Head of caudate nucleus (tissue), 42 donors: Measurements from ENCODE around the gene HTR5A.
"Not testable (repeated sequence)": the region's sequence is repeated elsewhere in the genome, so short reads cannot be mapped to it uniquely, and the experiment has no call there.

Source experiments
- DNase-seq, 42 donors: peaks; one replicate each; pipeline versions ENCODE4 v3.0.0 to v3.0.0-alpha.2; 2020 to 2021; ENCODE audit warnings: mixed read lengths in 7 of 42
- intact Hi-C: fragments of 100-400 bp; cut with DNase I; formaldehyde crosslinking; loops from one replicate; pipeline ENCODE4 v1.15.0; 2022

Gene HTR5A

DNA sequence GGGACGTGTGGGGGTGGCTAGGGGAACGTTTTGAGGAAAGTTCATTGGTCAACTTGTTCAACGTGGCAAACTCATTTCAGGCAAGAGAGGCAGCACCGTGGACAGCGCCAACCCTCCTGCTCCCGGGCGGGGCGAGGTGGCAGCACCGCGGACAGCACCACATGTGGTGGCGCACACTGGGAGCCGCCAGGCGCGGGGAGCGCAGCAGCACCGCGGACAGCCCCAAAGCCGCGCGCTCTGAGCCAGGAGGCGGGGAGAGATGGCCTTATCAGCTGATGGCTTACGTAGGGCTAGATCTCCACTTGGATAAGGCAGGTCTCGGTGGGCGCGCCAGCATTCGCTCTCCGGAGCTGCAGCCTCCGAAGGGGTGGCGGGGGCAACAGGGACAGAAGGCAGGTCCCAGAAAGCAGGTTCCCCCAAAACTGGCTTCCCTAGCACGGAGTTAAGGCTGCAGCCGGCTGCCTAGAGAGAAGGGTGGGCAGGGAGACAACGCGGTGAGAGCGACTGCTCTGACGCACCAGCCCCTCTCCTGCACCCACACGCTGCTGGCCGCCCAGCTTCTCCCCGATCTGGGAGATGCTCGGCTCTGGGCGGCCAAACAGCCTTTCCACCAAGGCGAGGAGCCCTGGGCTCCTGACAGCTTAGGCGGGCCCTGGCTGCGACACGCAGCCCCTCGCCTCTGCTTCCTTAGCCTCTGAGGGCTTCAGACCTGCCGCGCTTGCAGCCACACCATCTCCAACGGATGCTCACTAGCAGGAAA, at the start of gene HTR5A:
TSS of gene HTR5A (plus strand) at position 333 of the 760 bp plus-strand sequence. CDS start 576 bp downstream, outside the sequence.
- peak; percentile 29 to 84 (median 70) for DNase-seq
- intact Hi-C loops, result no loop called here

DNA sequence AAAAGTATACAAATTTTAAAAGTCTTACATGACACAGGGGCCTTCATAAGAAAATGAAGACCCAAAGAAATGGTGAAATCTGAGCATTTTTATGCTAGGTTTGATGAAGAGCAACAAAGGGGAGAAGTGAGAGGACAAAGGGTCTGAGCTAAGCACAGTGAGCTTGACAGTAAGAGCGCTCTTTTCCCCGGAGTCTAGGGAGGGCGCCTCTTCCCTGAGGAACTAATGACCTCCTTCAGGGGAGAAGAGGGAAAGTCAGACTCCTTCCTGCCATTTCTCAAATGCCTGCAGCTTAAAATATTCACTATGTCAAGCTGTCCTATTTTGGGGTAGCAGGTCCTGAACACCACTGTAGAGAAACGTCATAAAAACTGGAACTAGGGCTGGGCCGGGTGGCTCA, 49.1 kb upstream of the HTR5A start:
- DNase-seq, result no peak
- intact Hi-C loops, result no loop called here

DNA sequence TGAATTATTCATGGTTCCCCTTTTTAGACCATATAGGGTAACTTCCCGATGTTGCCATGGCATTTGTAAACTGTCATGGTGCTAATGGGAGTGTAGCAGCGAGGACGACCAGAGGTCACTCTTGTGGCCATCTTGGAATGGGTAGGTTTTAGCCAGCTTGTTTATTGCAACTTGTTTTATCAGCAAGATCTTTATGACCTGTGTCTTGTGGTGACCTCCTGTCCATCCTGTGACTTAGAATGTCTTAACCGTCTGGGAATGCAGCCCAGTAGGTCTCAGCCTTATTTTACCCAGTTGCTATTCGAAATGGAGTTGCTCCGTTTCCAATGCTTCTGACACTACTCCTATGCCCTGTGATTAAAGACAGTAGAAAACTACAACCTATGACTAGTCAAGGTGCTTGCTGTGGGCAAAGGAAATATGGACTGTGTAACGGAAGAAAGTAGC, 48.4 kb upstream of the HTR5A start:
- intact Hi-C loops, result no loop called here
- DNase-seq, result no peak

DNA sequence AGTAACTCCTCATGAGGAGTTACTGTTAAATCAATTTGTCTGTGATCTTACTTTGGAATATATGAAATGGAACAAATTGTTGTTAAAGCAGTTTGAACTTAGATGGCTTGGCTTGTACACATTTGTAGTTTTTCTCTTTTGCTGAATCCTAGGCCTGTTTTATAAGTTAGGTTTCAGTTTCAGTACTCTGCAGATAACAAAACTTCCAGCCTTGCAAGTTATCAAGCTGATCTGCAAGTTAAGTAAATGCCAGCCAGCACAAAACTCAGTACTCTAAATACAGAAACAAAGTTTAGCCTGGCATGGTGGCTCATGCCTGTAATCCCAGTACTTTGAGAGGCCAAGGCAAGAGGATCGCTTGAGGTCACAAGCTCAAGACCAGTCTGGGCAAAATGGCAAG, 42.2 kb upstream of the HTR5A start:
- intact Hi-C loops, result no loop called here
- no peak for DNase-seq

DNA sequence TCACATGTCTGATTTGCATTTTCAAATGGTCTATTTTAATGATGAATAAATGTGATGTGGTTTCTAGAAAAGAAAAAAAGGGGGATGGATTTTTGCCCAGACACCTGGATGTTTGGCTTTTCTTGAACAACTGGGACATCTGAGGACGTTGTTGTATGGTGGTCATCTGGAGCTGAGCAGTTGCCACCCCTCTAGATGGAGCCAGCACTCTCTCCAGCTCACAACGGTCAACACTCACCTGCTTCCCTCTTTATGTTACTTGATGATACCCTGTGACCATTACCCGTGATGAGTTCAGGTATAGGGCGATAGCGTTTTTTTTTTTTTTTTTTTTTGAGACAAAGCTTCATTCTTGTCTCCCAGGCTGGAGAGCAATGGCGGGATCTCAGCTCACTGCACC, 37.1 kb upstream of the HTR5A start:
- no peak for DNase-seq
- intact Hi-C loops, result no loop called here

DNA sequence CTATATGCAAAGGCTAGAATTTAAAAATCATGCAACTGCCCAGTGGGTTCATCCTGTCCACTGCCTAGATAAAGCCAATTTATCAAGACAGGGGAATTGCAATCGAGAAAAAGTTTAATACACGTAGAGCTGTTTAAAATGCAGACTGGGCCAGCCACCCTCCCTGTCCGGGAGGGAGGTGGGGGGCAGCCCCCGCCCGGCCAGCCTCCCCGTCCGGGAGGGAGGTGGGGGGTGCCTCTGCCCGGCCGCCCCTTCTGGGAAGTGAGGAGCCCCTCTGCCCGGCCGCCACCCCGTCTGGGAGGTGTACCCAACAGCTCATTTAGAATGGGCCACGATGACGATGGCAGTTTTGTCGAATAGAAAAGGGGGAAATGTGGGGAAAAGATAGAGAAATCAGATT, 35.6 kb upstream of the HTR5A start:
- DNase-seq, intact Hi-C loops: not testable (repeated sequence)

DNA sequence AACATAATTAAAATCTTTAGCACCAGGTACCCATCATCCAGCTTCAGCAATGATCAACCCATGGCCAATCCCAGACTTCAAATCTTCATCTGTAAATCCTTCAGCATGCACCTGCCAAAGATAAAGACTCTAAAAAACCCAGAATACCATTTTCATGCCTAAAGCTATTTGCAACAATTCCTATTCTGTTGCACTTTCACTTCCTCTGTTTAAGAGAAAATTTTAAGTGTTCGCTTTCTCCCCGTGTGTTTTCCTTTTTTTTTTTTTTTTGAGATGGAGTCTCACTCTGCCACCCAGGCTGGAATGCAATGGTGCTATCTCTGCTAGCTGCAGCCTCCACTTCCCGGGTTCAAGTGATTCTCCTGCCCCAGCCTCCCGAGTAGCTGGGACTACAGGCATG, 31.8 kb upstream of the HTR5A start:
- intact Hi-C loops, result no loop called here
- no peak for DNase-seq

DNA sequence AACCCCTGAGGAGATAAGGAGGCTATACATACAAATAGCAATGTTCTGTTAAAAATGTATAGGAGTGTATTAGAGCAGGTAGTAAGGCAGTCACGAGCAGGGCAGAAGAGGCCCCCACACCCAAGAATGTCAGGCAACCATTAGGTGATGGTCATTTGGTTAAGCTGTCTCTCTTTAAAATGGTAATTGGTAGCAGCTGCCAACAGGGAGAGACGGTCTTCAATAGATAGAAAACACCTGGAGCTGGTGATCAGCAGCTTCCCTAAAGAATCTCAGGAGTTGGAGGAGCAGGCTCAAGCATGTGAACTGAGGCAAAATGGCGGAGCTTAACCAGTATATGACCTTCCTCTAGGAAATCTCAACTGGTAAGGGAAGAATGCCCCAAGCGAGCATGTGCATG, 26.4 kb upstream of the HTR5A start:
- intact Hi-C loops, result no loop called here
- DNase-seq, result no peak

DNA sequence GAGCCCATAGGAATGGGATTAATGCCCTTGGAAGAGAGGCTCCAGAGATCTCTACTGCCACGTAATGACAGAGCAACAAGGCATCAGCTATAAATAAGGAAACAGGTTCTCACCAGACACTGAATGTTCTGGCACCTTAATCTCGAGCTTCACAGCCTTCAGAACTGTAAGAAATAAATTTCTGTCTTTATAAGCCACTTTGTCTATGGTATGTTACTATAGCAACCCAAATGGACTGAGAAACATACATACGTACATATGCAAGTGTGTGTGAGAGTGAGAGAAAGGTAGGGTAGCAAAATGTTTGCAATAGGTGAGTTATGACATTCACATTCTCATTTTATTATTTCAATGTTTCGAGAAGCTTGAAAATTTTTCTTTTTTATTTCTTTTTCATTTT, 22.1 kb upstream of the HTR5A start:
- intact Hi-C loops, result no loop called here
- no peak for DNase-seq

DNA sequence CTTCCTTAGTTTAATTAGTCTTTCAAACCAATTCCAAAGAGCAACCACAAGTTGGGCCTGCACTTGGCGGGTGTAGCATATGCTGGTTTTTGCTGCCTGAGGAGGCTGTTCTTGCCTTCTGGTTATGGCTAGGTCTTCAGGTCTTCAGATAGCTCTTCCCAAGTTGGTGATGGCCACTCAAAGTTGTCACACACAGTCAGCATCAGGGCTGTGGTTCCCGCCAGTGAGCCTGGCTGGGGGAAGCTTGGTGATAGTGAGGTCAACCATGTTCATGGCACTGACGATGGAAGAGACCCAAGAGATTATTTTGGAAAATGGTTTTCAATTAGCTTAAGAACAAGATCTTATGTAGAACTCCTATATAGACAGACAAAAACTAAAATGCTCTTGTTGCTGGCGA, 18.8 kb upstream of the HTR5A start:
- no peak for DNase-seq
- intact Hi-C loops, result no loop called here

DNA sequence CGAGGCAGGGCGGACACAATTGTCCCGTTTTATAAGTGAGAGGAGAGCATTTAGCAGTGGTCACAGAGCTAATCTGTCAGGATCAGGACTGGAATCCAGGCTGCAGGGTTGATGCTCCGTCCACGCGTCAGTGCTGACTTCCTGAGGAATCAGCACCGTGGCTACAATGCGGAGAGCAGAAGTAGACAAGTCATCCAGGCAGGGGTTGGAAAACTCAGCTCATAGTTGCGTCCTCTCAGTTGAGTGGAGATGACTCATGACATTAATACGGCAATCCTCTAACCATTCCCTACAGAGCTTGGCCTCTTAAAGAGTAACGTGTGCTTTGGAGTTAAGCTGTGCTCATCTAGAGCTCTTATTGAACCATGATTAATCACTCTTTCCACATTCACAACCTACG, 17.1 kb upstream of the HTR5A start:
- no peak for DNase-seq
- intact Hi-C loops, result no loop called here

DNA sequence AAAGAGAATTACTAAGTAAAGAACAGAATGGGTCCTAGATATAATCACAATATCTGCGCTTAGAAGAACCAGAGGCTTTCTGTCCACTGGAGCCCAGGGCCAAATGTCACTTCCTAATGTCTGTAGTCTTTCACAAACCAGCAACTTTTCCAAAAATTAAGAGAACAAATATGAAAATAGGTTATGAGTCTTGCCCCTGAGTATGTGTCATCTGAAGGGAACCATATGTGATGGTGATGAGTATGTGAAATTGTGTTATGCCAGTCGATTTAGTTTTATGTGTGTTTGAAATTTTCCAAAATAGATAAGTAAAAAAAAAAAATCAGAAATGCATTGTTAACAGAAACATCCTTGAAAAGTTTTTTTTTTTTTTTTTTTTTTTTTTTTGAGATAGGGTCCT, 15.4 kb upstream of the HTR5A start:
- DNase-seq, result no peak
- intact Hi-C loops, result no loop called here

DNA sequence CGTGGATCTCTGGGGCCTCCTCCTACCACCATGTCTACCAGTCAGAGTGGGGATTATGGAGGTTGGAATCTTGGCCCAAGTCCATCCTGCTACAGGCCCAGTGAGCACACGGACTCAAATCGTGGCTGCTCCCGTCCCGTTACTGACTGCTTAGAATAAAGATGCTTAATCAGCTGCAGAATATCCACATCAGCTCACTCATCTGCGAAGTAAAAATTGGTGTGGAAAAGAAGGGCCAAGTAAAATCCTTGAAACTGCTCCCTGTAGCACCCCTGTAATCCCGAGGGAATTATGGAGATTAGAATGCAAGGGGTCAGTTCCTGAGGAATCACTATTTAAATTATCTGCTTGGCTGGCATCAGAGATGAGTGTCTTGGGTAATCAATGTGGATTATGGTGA, 13.0 kb upstream of the HTR5A start:
- DNase-seq, result no peak
- intact Hi-C loops, result no loop called here

DNA sequence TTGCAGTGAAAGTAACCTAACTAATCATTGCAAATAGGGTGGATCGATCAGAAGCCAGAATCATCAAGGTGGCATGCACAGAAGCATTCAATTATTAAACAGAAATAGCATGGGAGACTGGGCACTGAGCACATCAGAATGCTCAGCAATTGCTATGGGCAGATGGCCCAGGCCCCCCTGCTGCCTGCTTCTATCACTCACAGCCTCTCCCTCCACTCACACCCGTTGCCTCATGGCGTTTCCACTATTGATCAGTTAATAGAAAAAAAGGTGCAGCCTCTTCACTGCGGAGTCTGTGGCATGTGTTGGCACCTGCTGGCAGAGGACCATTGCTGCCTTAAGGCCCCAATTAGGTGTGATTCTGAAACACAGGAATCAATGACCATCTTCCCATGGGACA, 11.2 kb upstream of the HTR5A start:
- intact Hi-C loops, result no loop called here
- DNase-seq, result no peak

DNA sequence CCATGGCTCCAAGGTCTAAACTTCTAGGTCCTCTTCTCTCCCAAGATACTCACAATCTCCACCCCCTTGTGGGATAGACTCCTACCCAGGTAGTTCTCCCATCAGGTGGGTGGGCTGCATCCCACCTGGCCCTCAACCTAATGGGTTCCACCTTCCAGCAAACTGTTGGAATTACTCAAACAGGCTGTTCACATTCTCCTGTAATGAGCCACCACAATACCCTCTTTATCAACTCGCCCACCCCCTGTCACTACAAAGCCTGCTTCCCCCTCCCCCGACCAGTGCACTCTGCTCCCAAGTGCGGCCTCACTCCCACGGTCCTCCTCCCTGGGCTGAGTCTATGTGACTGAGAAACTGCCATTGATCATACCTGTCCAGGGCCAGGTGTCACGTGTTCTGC, 10.4 kb upstream of the HTR5A start:
- DNase-seq, result no peak
- intact Hi-C loops, result no loop called here

DNA sequence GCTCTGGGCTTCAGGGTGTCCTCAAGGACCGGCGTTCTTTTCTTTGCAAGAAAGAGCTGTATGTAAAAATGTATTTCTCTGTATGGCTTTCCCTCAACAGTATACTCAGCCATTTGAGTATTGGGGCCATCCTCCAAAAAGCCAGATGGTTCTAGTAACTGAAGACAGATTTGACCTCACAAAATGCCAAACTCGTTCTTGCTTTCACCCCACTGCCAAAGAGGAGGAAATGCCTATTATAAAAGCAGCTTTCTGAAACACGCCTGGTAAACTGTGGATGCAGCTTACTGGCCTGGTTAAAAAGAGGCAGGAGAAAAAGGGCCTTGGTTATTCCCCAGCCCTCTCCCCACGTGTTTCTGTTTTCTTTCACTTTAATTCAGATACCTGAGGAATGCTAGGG, 7.7 kb upstream of the HTR5A start:
- DNase-seq, result no peak
- intact Hi-C loops, result no loop called here

DNA sequence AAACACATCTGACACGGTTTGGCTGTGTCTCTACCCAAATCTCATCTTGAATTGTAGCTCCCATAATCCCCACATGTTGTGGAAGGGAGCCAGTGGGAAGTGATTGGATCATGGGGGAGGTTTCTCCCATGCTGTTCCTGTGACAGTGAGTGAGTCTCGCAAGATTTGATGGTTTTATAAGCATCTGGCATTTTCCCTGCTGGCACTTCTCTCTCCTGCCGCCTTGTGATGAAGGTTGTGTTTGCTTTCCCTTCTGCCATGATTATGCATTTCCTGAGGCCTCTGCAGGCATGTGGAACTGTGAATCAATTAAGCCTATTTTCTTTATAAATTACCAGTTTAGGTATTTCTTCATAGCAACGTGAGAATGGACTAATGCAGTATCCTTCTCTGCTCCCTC, 5.9 kb upstream of the HTR5A start:
- DNase-seq, result no peak
- intact Hi-C loops, result no loop called here

DNA sequence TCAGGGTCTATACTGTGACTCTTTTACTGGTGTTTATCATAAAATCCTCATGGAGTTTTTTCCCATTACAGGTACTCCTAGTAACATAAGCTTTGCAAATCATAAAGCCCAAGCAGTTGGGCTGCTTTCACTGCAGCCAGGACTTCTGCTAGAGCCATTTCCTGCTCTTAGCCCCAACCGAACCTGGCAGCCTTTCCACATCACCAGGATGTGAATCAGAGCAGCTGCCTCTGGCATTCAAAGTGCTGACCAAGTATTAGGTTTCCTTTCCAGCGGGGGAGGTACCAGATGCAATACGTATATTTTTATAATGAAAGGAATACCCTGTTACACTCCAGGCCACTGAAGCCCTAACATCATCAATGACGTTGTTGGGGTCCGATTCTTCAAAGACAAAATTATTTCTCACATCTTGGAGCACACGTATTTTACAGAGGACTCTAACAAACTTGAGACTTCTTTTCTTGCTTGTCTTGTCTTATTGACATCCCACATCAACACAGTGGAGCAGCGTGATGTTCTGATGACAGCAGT, 3.6 kb upstream of the HTR5A start:
- intact Hi-C loops, result no loop called here
- no peak for DNase-seq

DNA sequence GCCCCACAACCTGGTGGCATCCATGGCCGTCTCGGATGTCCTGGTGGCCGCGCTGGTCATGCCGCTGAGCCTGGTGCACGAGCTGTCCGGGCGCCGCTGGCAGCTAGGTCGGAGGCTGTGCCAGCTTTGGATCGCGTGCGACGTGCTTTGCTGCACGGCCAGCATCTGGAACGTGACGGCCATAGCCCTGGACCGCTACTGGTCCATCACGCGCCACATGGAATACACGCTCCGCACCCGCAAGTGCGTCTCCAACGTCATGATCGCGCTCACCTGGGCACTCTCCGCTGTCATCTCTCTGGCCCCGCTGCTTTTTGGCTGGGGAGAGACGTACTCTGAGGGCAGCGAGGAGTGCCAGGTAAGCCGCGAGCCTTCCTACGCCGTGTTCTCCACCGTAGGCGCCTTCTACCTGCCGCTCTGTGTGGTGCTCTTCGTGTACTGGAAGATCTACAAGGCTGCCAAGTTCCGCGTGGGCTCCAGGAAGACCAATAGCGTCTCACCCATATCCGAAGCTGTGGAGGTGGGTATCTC, 1.1 kb downstream of the HTR5A start:
- peak; percentile 35 to 91 (median 72) for DNase-seq
- intact Hi-C loops, result no loop called here

DNA sequence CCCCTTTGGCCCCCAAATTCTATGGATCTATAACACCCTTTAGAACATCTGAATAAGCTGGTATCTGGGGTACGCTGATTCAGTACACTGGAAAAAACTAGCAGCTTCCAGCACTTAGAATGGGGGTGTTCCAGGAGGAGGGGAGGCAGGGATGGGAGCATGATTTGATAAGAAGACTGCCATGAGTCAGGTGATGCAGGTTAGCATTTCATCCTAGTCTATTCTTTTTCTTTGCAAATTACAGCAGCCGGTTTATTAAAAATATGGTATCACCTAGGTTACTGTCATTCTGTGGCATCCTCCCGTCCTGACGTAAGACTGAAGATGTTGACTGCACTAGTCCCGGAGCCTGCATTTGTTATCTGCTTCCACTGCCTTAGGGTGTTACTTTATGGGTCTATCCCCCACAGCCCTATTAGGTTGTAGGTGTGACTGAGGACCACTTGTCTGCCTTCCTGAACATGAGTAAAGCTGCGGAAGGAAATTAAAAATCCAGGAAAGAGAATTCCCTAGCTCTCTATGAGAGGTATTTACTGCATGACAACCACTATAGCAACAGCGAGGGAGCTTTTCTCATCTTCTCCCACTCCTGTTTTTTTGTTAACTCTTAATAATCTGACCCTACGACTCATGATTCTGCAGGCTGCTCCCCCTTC, 1.9 kb downstream of the HTR5A start:
- peak in 29 of 42 donors; percentile 6 to 71 (median 32) for DNase-seq
- intact Hi-C loops, result no loop called here

DNA sequence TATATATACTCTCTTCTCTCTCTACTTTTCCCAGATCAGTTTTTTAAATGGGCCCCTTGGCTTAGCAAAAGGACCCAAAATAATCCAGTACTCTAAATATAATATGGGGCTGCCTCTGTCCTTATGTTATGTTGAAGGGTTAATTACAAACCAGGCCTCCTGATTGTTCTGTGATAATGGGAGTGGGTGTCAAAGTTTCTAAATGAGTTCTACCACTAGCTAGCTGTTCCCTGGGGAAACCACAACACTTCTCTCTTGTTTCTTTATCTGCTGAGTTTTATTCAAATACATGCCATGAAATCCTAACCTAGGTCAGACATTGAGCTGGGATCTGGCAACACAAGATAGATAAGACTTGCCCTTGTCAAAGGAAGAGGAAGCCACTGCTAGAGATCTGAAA, 3.8 kb downstream of the HTR5A start:
- no peak for DNase-seq
- intact Hi-C loops, result no loop called here
